Astrocyte (in vitro differentiated cells and primary cell): Measurements from ENCODE around the gene COL6A5. TPM values are rescaled to one million over a fixed set of nuclear protein-coding genes. Genes with fewer than 3 reads are reported as not detected.

Experiments
- DNase-seq: peaks from one replicate; pipeline ENCODE4 v3.0.0-alpha.2; 2010; ENCODE audit warnings: low read depth
- FAIRE-seq: peaks from 2 replicates; lab custom pipeline; 2011; peaks lifted over from hg19 to GRCh38; lab: Jason Lieb, UNC
- H2AFZ ChIP-seq: 2 replicates; pipeline ENCODE4 v1.6.0; 2012; ENCODE audit warnings: low read depth, low read length, inconsistent platforms
- H3K27ac ChIP-seq: 2 replicates; pipeline ENCODE4 v1.5.1; 2011; ENCODE audit warnings: low read depth, low read length, inconsistent platforms
- H3K27me3 ChIP-seq: 2 replicates; pipeline ENCODE4 v1.6.0; 2011; ENCODE audit warnings: low read length, inconsistent platforms; ENCODE audit not compliant: insufficient read depth
- H3K36me3 ChIP-seq: 2 replicates; pipeline ENCODE4 v1.5.1; 2011; ENCODE audit warnings: low read length, inconsistent platforms; ENCODE audit not compliant: insufficient read depth
- H3K4me1 ChIP-seq: 2 replicates; pipeline ENCODE4 v1.5.1; 2011; ENCODE audit warnings: low read length, inconsistent platforms; ENCODE audit not compliant: insufficient read depth
- H3K4me2 ChIP-seq: 2 replicates; pipeline ENCODE4 v1.6.0; 2012; ENCODE audit warnings: low read length, inconsistent platforms
- H3K4me3 ChIP-seq: 2 replicates; pipeline ENCODE4 v1.5.1; 2011; ENCODE audit warnings: low read depth, mild to moderate bottlenecking, low read length, inconsistent platforms; ENCODE audit not compliant: insufficient read depth
- H3K79me2 ChIP-seq: 2 replicates; pipeline ENCODE4 v1.6.0; 2012; ENCODE audit warnings: mild to moderate bottlenecking, low read length, inconsistent platforms; ENCODE audit not compliant: insufficient read depth
- H3K9ac ChIP-seq: 2 replicates; pipeline ENCODE4 v1.6.0; 2012; ENCODE audit warnings: mild to moderate bottlenecking, low read length, inconsistent platforms
- H3K9me3 ChIP-seq: 2 replicates; pipeline ENCODE4 v1.5.1; 2012; ENCODE audit warnings: low read depth, mild to moderate bottlenecking, low read length, inconsistent platforms; ENCODE audit not compliant: insufficient read depth
- H4K20me1 ChIP-seq: 2 replicates; pipeline ENCODE4 v1.6.0; 2012; ENCODE audit warnings: low read length, inconsistent platforms; ENCODE audit not compliant: insufficient read depth
- H3K27ac Mint-ChIP-seq: one replicate; pipeline ENCODE4 v1.8.0; 2021; ENCODE audit warnings: mild to moderate bottlenecking, mixed read lengths; ENCODE audit not compliant: unreplicated experiment
- H3K27me3 Mint-ChIP-seq: one replicate; pipeline ENCODE4 v1.8.0; 2021; ENCODE audit warnings: low read depth, mixed read lengths; ENCODE audit not compliant: unreplicated experiment
- H3K36me3 Mint-ChIP-seq: one replicate; pipeline ENCODE4 v1.8.0; 2021; ENCODE audit warnings: low read depth, mixed read lengths; ENCODE audit not compliant: unreplicated experiment
- H3K4me1 Mint-ChIP-seq: one replicate; pipeline ENCODE4 v1.8.0; 2021; ENCODE audit warnings: low read depth, mixed read lengths; ENCODE audit not compliant: unreplicated experiment
- H3K4me3 Mint-ChIP-seq: one replicate; pipeline ENCODE4 v1.8.0; 2021; ENCODE audit warnings: mild to moderate bottlenecking, moderate library complexity, mixed read lengths; ENCODE audit not compliant: unreplicated experiment
- H3K9me3 Mint-ChIP-seq: one replicate; pipeline ENCODE4 v1.8.0; 2021; ENCODE audit warnings: mild to moderate bottlenecking, mixed read lengths; ENCODE audit not compliant: unreplicated experiment
- EZH2 ChIP-seq: IDR thresholded peaks from 2 replicates; pipeline ENCODE4 v1.6.1; 2012; ENCODE audit warnings: mild to moderate bottlenecking, low read length, inconsistent platforms; ENCODE audit not compliant: insufficient read depth
- total RNA-seq: library from RNA; stranded (reverse); gene quantifications from 2 replicates; pipeline ENCODE4 v1.2.1, GENCODE V29; 2021
- TF ChIP-seq, protein P1 (sequence below): IDR thresholded peaks from 2 replicates; pipeline ENCODE4 v1.5.1; 2011; ENCODE audit warnings: low read depth, mild to moderate bottlenecking, inconsistent platforms, low read length, moderate library complexity; ENCODE audit not compliant: insufficient read depth

COL6A5 gene
- total RNA-seq, 1 donor from 2014 or later = 0.02 TPM

DNA sequence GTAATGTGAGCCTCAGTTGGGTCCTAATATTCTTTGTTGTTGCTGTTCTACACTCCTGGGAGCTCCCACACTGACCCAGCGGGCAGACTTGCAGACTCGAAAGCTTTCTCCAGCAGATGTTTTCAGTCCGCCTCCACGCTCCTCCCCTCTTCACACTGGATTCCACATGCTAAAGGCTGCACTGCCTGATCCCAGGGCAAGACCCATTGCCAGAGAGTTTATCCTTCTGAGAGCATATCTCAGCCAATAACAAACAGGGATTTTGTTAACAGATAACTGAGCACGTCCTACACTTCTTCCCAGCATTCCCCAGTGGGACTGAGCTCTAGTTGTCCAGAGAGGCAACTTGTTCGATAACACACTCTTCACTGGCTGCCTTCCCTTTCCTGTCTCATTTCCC is 163.5 kb downstream of the COL6A5 start:
- H3K27ac Mint-ChIP-seq = peak overlapping the region; percentile 42
- Histone ChIP-seq H4K20me1 (no peaks in the 10 kb centered on the region), H3K79me2 (no peaks in the 10 kb centered on the region), H3K4me3 (no peak overlapping the region), H3K4me1 (no peaks in the 10 kb centered on the region), H3K36me3 (no peaks in the 10 kb centered on the region), H3K4me2 (no peak overlapping the region), H2AFZ (no peak overlapping the region), H3K9ac (no peak overlapping the region), H3K27ac (no peak overlapping the region), H3K27me3 (no peaks in the 10 kb centered on the region), H3K9me3 (no peaks in the 10 kb centered on the region)
- FAIRE-seq (no peak), DNase-seq (no peak)
- peaks cover 5% of the 10 kb centered on the region for H3K4me1 Mint-ChIP-seq
- no peaks in the 10 kb centered on the region for H3K9me3 Mint-ChIP-seq
- TF ChIP-seq EZH2 = no peak
- TF ChIP-seq, protein P1, sequence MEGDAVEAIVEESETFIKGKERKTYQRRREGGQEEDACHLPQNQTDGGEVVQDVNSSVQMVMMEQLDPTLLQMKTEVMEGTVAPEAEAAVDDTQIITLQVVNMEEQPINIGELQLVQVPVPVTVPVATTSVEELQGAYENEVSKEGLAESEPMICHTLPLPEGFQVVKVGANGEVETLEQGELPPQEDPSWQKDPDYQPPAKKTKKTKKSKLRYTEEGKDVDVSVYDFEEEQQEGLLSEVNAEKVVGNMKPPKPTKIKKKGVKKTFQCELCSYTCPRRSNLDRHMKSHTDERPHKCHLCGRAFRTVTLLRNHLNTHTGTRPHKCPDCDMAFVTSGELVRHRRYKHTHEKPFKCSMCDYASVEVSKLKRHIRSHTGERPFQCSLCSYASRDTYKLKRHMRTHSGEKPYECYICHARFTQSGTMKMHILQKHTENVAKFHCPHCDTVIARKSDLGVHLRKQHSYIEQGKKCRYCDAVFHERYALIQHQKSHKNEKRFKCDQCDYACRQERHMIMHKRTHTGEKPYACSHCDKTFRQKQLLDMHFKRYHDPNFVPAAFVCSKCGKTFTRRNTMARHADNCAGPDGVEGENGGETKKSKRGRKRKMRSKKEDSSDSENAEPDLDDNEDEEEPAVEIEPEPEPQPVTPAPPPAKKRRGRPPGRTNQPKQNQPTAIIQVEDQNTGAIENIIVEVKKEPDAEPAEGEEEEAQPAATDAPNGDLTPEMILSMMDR = no peak
- H3K27me3 Mint-ChIP-seq = peaks cover 18% of the 10 kb centered on the region
- H3K36me3 Mint-ChIP-seq = no peaks in the 10 kb centered on the region
- no peak overlapping the region for H3K4me3 Mint-ChIP-seq

GRCh38 chr3:130514681-130515080 is 169.2 kb downstream of the COL6A5 start:
- no peak overlapping the region for H3K9ac ChIP-seq
- no peak overlapping the region for H2AFZ ChIP-seq
- no peak overlapping the region for H3K4me3 ChIP-seq
- no peak overlapping the region for H3K4me3 Mint-ChIP-seq
- H4K20me1 ChIP-seq = no peaks in the 10 kb centered on the region
- H3K9me3 ChIP-seq = no peaks in the 10 kb centered on the region
- H3K79me2 ChIP-seq = no peaks in the 10 kb centered on the region
- H3K9me3 Mint-ChIP-seq = peaks cover 4% of the 10 kb centered on the region
- peaks cover 19% of the 10 kb centered on the region for H3K27me3 ChIP-seq
- H3K27me3 Mint-ChIP-seq = peaks cover 44% of the 10 kb centered on the region
- H3K36me3 ChIP-seq = no peaks in the 10 kb centered on the region
- H3K27ac ChIP-seq = no peak overlapping the region
- peaks cover 4% of the 10 kb centered on the region for H3K4me1 Mint-ChIP-seq
- no peaks in the 10 kb centered on the region for H3K4me1 ChIP-seq
- no peak overlapping the region for H3K27ac Mint-ChIP-seq
- no peak for DNase-seq
- H3K36me3 Mint-ChIP-seq = no peaks in the 10 kb centered on the region
- FAIRE-seq = no peak
- no peak overlapping the region for H3K4me2 ChIP-seq
- TF ChIP-seq, protein P1 = no peak
- no peak for TF ChIP-seq EZH2

GRCh38 chr3:130515755-130516154 is 170.3 kb downstream of the COL6A5 start:
- H3K4me1 Mint-ChIP-seq = peaks cover 4% of the 10 kb centered on the region
- H3K27me3 ChIP-seq = peaks cover 19% of the 10 kb centered on the region
- no peaks in the 10 kb centered on the region for H3K9me3 ChIP-seq
- no peaks in the 10 kb centered on the region for H3K79me2 ChIP-seq
- no peak for TF ChIP-seq EZH2
- TF ChIP-seq, protein P1 = no peak
- H3K27ac Mint-ChIP-seq = no peak overlapping the region
- H2AFZ ChIP-seq = no peak overlapping the region
- no peak overlapping the region for H3K27ac ChIP-seq
- H3K9me3 Mint-ChIP-seq = peaks cover 4% of the 10 kb centered on the region
- no peaks in the 10 kb centered on the region for H4K20me1 ChIP-seq
- H3K4me3 ChIP-seq = no peak overlapping the region
- no peaks in the 10 kb centered on the region for H3K36me3 ChIP-seq
- FAIRE-seq (no peak), DNase-seq (no peak)
- H3K36me3 Mint-ChIP-seq = no peaks in the 10 kb centered on the region
- no peak overlapping the region for H3K4me2 ChIP-seq
- no peak overlapping the region for H3K9ac ChIP-seq
- no peak overlapping the region for H3K4me3 Mint-ChIP-seq
- H3K27me3 Mint-ChIP-seq = peaks cover 43% of the 10 kb centered on the region
- no peaks in the 10 kb centered on the region for H3K4me1 ChIP-seq
